ENCODE data around the gene MANF.
"Not testable (repeated sequence)": the region's sequence is repeated elsewhere in the genome, so short reads cannot be mapped to it uniquely, and the experiment has no call there.

Gene MANF

GRCh38 chr3:51357856-51358255 lies 27.2 kb upstream of the MANF start:
- H3K4me1 Mint-ChIP-seq: peaks cover 4% of the 10 kb centered on the region
- peaks cover 2% of the 10 kb centered on the region for H3K36me3 Mint-ChIP-seq (ENCODE audit: low read depth)
- no peak overlapping the region for H3K27ac Mint-ChIP-seq
- ATAC-seq (no peak), DNase-seq (no peak)
- H3K4me3 Mint-ChIP-seq: no peak overlapping the region
- no peaks in the 10 kb centered on the region for H3K9me3 Mint-ChIP-seq
- no peaks in the 10 kb centered on the region for H3K27me3 Mint-ChIP-seq

- Mint-ChIP-seq H3K4me3 (no peak overlapping the region), H3K9me3 (no peaks in the 10 kb centered on the region), H3K27ac (no peak overlapping the region), H3K36me3 (ENCODE audit: low read depth) (peaks cover 4% of the 10 kb centered on the region), H3K27me3 (no peaks in the 10 kb centered on the region), H3K4me1 (no peaks in the 10 kb centered on the region)
- no peak for DNase-seq
- ATAC-seq: no peak
Measured at GRCh38 chr3:51358981-51359380, 26.1 kb upstream of the MANF start.

- no peaks in the 10 kb centered on the region for H3K4me1 Mint-ChIP-seq
- no peak overlapping the region for H3K4me3 Mint-ChIP-seq
- ATAC-seq (no peak), DNase-seq (no peak)
- H3K36me3 Mint-ChIP-seq (ENCODE audit: low read depth): peaks cover 4% of the 10 kb centered on the region
- no peak overlapping the region for H3K27ac Mint-ChIP-seq
- no peaks in the 10 kb centered on the region for H3K9me3 Mint-ChIP-seq
- no peaks in the 10 kb centered on the region for H3K27me3 Mint-ChIP-seq
Measured at GRCh38 chr3:51360806-51361205, 24.3 kb upstream of the MANF start.

- H3K27ac Mint-ChIP-seq: no peak overlapping the region
- ATAC-seq (no peak), DNase-seq (no peak)
- no peaks in the 10 kb centered on the region for H3K9me3 Mint-ChIP-seq
- H3K27me3 Mint-ChIP-seq: no peaks in the 10 kb centered on the region
- no peaks in the 10 kb centered on the region for H3K4me1 Mint-ChIP-seq
- H3K36me3 Mint-ChIP-seq (ENCODE audit: low read depth): peaks cover 4% of the 10 kb centered on the region
- H3K4me3 Mint-ChIP-seq: no peak overlapping the region
Measured at GRCh38 chr3:51361746-51362145, 23.3 kb upstream of the MANF start.

- Mint-ChIP-seq H3K27me3 (no peaks in the 10 kb centered on the region), H3K4me3 (no peak overlapping the region), H3K27ac (no peak overlapping the region), H3K4me1 (no peaks in the 10 kb centered on the region), H3K36me3 (ENCODE audit: low read depth) (peaks cover 4% of the 10 kb centered on the region), H3K9me3 (no peaks in the 10 kb centered on the region)
- ATAC-seq (peak; percentile 20), DNase-seq (no peak)
Measured at GRCh38 chr3:51362476-51362875, 22.6 kb upstream of the MANF start.

- H3K36me3 Mint-ChIP-seq (ENCODE audit: low read depth); H3K27me3 Mint-ChIP-seq; H3K4me1 Mint-ChIP-seq; DNase-seq; H3K9me3 Mint-ChIP-seq; ATAC-seq; H3K27ac Mint-ChIP-seq; H3K4me3 Mint-ChIP-seq: not testable (repeated sequence)
Measured at GRCh38 chr3:51368276-51368675, 16.8 kb upstream of the MANF start.

- Mint-ChIP-seq H3K27ac (no peak overlapping the region), H3K4me1 (no peaks in the 10 kb centered on the region), H3K27me3 (no peaks in the 10 kb centered on the region), H3K9me3 (no peaks in the 10 kb centered on the region), H3K4me3 (no peak overlapping the region), H3K36me3 (ENCODE audit: low read depth) (no peaks in the 10 kb centered on the region)
- DNase-seq (peak; percentile 53), ATAC-seq (no peak)
Measured at GRCh38 chr3:51371943-51372557, 13.0 kb upstream of the MANF start.

- Mint-ChIP-seq H3K36me3 (ENCODE audit: low read depth) (no peaks in the 10 kb centered on the region), H3K27me3 (no peaks in the 10 kb centered on the region), H3K4me3 (no peak overlapping the region), H3K27ac (no peak overlapping the region), H3K4me1 (no peaks in the 10 kb centered on the region), H3K9me3 (no peaks in the 10 kb centered on the region)
- ATAC-seq (no peak), DNase-seq (no peak)
Measured at GRCh38 chr3:51373658-51374421, 11.3 kb upstream of the MANF start.

- no peak overlapping the region for H3K27ac Mint-ChIP-seq
- H3K36me3 Mint-ChIP-seq (ENCODE audit: low read depth): no peaks in the 10 kb centered on the region
- no peak for ATAC-seq
- no peaks in the 10 kb centered on the region for H3K27me3 Mint-ChIP-seq
- H3K4me3 Mint-ChIP-seq: no peak overlapping the region
- peaks cover 3% of the 10 kb centered on the region for H3K4me1 Mint-ChIP-seq
- no peaks in the 10 kb centered on the region for H3K9me3 Mint-ChIP-seq
- DNase-seq: no peak
Measured at GRCh38 chr3:51374456-51374855, 10.6 kb upstream of the MANF start.

GRCh38 chr3:51375136-51375535 lies 10.0 kb upstream of the MANF start:
- Mint-ChIP-seq H3K27ac (no peak overlapping the region), H3K36me3 (ENCODE audit: low read depth) (no peaks in the 10 kb centered on the region), H3K9me3 (no peaks in the 10 kb centered on the region), H3K27me3 (no peaks in the 10 kb centered on the region), H3K4me1 (peaks cover 3% of the 10 kb centered on the region), H3K4me3 (no peak overlapping the region)
- DNase-seq: no peak
- no peak for ATAC-seq

- no peak for ATAC-seq
- Mint-ChIP-seq H3K27me3 (no peaks in the 10 kb centered on the region), H3K36me3 (ENCODE audit: low read depth) (no peaks in the 10 kb centered on the region), H3K4me1 (peaks cover 3% of the 10 kb centered on the region), H3K4me3 (no peak overlapping the region), H3K27ac (no peak overlapping the region), H3K9me3 (no peaks in the 10 kb centered on the region)
- no peak for DNase-seq
Measured at GRCh38 chr3:51375571-51375970, 9.5 kb upstream of the MANF start.

GRCh38 chr3:51378065-51378464 lies 7.0 kb upstream of the MANF start:
- no peak overlapping the region for H3K27ac Mint-ChIP-seq

GRCh38 chr3:51378726-51379125 lies 6.4 kb upstream of the MANF start:
- no peak for ATAC-seq
- Mint-ChIP-seq H3K27me3 (no peaks in the 10 kb centered on the region), H3K36me3 (ENCODE audit: low read depth) (no peaks in the 10 kb centered on the region), H3K4me3 (no peak overlapping the region), H3K4me1 (peaks cover 11% of the 10 kb centered on the region), H3K27ac (no peak overlapping the region), H3K9me3 (no peaks in the 10 kb centered on the region)
- DNase-seq: no peak

More at GRCh38 chr3:51378065-51378464, 7.0 kb upstream of the MANF start:
- Mint-ChIP-seq H3K36me3 (ENCODE audit: low read depth) (no peaks in the 10 kb centered on the region), H3K4me3 (no peak overlapping the region), H3K9me3 (no peaks in the 10 kb centered on the region), H3K4me1 (peaks cover 5% of the 10 kb centered on the region), H3K27me3 (no peaks in the 10 kb centered on the region)
- ATAC-seq: no peak
- DNase-seq: no peak

GRCh38 chr3:51379301-51379700 lies 5.8 kb upstream of the MANF start:
- Mint-ChIP-seq H3K27ac (no peak overlapping the region), H3K9me3 (no peaks in the 10 kb centered on the region)
- ATAC-seq: no peak

GRCh38 chr3:51379746-51380455 lies 5.2 kb upstream of the MANF start:
- H3K4me1 Mint-ChIP-seq: peaks cover 15% of the 10 kb centered on the region
- no peaks in the 10 kb centered on the region for H3K27me3 Mint-ChIP-seq
- peaks cover 1% of the 10 kb centered on the region for H3K36me3 Mint-ChIP-seq (ENCODE audit: low read depth)
- no peak overlapping the region for H3K4me3 Mint-ChIP-seq
- no peak for ATAC-seq
- no peaks in the 10 kb centered on the region for H3K9me3 Mint-ChIP-seq
- no peak for DNase-seq
- no peak overlapping the region for H3K27ac Mint-ChIP-seq

More at GRCh38 chr3:51379301-51379700, 5.8 kb upstream of the MANF start:
- H3K4me3 Mint-ChIP-seq: no peak overlapping the region
- peaks cover 15% of the 10 kb centered on the region for H3K4me1 Mint-ChIP-seq
- no peaks in the 10 kb centered on the region for H3K27me3 Mint-ChIP-seq
- peaks cover 1% of the 10 kb centered on the region for H3K36me3 Mint-ChIP-seq (ENCODE audit: low read depth)
- no peak for DNase-seq

Measured in activated naive CD8-positive, alpha-beta T cell treated with anti-CD3 and anti-CD28 coated beads, Interleukin-2, amount 50 U/mL, for 24 hours (primary cell).